HepG2 (cell line): ENCODE measurements around the gene ZNF526.

Experiments used
- BHLHE40 ChIP-seq: IDR thresholded peaks from 2 replicates; pipeline ENCODE4 v1.6.1; 2011; ENCODE audit warnings: low read length, improper control_type of control experiment
- EHMT2 ChIP-seq: fragments of 200-600 bp; sonication (generic); IDR thresholded peaks from 2 replicates; pipeline ENCODE4 v1.7.0; 2017; ENCODE audit warnings: antibody characterized with exemption, low read depth, low read length, borderline replicate concordance
- HDAC2 ChIP-seq: sonication (generic); formaldehyde crosslinking; IDR thresholded peaks from 2 replicates; pipeline ENCODE4 v1.4.0; 2020; ENCODE audit warnings: missing genetic modification reagents
- MTF1 ChIP-seq: sonication (generic); formaldehyde crosslinking; IDR thresholded peaks from 2 replicates; pipeline ENCODE4 v1.5.0; 2020; ENCODE audit warnings: missing genetic modification reagents
- PHF8 ChIP-seq: sonication (generic); formaldehyde crosslinking; IDR thresholded peaks from 2 replicates; pipeline ENCODE4 v1.5.0; 2020; ENCODE audit warnings: missing genetic modification reagents
- TF ChIP-seq, protein P1 (sequence below): IDR thresholded peaks from 2 replicates; pipeline ENCODE4 v1.6.1; 2012; ENCODE audit warnings: inconsistent platforms
- TF ChIP-seq, protein P2 (sequence below): sonication (generic); formaldehyde crosslinking; IDR thresholded peaks from 2 replicates; pipeline ENCODE4 v1.4.0; 2020; ENCODE audit warnings: mild to moderate bottlenecking, missing genetic modification reagents, borderline replicate concordance

- no peak for TF ChIP-seq PHF8 (CRISPR knock-in tag)
- no peak for TF ChIP-seq HDAC2 (CRISPR knock-in tag)
- TF ChIP-seq BHLHE40 = no peak
- no peak for TF ChIP-seq EHMT2
- no peak for TF ChIP-seq MTF1 (CRISPR knock-in tag)
- TF ChIP-seq, protein P1, sequence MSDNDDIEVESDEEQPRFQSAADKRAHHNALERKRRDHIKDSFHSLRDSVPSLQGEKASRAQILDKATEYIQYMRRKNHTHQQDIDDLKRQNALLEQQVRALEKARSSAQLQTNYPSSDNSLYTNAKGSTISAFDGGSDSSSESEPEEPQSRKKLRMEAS = no peak
- TF ChIP-seq, protein P2, sequence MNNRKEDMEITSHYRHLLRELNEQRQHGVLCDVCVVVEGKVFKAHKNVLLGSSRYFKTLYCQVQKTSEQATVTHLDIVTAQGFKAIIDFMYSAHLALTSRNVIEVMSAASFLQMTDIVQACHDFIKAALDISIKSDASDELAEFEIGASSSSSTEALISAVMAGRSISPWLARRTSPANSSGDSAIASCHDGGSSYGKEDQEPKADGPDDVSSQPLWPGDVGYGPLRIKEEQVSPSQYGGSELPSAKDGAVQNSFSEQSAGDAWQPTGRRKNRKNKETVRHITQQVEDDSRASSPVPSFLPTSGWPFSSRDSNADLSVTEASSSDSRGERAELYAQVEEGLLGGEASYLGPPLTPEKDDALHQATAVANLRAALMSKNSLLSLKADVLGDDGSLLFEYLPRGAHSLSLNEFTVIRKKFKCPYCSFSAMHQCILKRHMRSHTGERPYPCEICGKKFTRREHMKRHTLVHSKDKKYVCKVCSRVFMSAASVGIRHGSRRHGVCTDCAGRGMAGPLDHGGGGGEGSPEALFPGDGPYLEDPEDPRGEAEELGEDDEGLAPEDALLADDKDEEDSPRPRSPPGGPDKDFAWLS (CRISPR knock-in tag) = no peak
Observed at GRCh38 chr19:42246922-42247639, 27.0 kb downstream of the ZNF526 start.
